LoVo (cell line): ENCODE measurements around the gene NMD3.
"Not testable (repeated sequence)": the region's sequence is repeated elsewhere in the genome, so short reads cannot be mapped to it uniquely, and the experiment has no call there.

Experiments
- DNase-seq: peaks from one replicate; pipeline ENCODE4 v3.0.0-alpha.2; 2016; ENCODE audit warnings: low spot score

The NMD3 gene

DNA sequence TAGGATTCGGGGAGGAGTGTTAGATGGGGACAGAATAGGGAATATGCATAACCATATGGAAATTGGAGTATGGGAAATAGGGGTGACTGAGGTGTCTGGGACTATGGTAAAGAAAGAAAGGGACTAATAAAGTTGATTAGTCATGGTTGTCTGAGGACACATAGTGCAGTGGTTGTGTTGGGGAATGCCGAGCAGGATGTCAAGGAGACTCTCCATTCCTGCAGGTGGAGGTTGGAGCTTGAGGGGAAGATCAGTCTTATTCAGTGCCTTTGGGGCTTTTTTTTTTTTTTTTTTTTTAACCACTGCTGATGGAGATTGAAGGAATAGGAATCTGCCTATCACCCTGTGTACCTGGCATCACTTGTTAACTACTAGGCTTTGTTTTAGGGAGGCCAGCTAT lies 10.8 kb downstream of the NMD3 start:
- no peak for DNase-seq

- no peak for DNase-seq
These were observed 12.4 kb downstream of the NMD3 start for GRCh38 chr3:161233557-161233956.

DNA sequence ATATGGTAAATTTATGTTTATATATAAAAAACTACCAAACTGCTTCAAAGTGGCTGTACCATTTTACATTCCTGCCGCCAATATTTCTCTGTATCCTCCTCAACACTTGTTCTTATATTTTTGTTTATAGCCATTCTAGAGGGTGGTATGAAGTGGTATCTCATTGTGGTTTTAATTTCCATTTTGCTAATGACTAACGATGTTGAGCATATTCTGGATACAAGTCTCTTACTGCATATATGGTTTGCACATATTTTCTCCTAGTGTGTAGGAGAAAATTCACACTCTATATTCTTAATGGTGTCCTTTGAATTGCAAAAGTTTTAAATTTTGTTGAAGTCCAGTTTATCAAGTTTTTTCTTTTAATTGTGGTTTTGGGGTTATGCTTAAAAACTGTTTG lies 15.1 kb downstream of the NMD3 start:
- DNase-seq, result no peak

DNA sequence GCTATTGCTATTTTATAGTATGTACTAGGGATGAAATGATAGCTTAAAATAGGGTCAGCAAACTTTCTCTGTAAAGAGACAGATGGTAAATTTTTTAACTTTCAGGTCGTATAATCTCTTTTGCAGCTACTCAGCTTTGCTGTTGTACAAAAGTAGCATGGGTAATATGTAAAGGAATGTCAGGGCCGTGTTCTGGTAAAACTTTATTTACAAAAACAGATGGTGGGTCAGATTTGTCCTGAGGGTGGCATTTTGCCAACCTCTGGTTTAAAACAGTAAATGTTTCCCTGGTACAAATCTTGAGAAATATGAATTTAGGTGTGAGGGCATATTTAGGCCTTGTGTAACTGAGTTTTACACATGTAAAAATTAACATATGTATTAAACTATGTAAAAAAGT lies 18.6 kb downstream of the NMD3 start:
- DNase-seq, result no peak

- no peak for DNase-seq
These were observed 23.4 kb downstream of the NMD3 start for GRCh38 chr3:161244538-161244937.

DNA sequence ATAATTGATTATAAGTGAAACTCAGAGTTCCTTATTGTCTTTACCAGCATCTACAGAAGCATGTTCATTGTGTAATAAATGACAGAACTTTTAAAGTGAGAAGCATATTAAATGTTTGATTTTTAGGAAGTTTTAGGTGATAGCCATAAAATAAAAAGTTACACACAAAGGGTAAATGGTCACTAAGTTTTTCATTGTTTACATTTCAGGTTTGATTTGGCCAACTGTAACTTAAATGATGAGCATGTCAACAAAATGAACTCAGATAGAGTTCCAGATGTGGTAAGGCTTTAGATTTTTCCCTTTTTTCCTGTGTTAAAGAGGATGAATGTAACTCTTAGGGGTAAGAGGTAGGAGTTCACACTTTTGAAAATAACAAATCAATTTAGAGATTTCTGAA lies 25.9 kb downstream of the NMD3 start:
- DNase-seq, result no peak

- no peak for DNase-seq
These were observed 29.0 kb downstream of the NMD3 start for GRCh38 chr3:161250116-161250515.

DNA sequence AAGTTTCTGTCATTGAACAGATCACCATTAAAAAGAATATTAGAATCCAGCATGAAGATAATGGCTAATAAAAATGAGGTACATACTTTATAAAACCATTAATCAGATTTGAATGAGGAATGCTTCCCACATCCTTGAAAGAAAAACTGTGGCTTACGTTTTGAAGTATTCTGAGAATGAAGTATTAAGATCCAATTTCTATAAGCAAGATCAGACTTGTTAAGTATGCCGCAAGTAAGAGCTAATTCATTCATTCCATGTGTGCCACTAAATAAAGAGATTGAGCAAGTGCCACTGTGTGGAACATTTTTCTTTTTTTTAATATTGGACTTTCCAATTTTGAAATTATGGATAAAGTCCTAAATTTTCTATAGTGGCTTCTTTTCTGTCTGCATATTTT lies 30.6 kb downstream of the NMD3 start:
- no peak for DNase-seq

- no peak for DNase-seq
These were observed 31.0 kb downstream of the NMD3 start for GRCh38 chr3:161252143-161252542.

GRCh38 chr3:161253711-161254110 lies 32.6 kb downstream of the NMD3 start:
- DNase-seq, result no peak

DNA sequence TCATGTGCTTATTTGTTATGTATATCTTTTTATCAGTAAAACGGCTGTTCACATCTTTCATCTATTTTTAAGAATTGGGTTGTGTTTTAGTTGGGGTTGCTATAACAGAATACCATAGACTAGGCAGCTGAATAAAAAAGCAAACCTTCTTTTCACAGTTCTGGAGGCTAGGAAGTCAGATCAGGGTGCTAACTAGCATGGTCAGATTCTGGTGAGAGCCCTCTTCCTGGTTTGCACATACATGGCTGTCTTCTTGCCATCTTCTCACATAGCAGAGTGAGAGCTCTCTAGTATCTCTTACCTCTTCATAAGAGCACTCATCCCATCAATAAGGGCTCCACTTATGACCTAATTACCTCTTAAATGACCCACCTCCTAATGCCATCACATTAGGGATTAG lies 33.8 kb downstream of the NMD3 start:
- DNase-seq, result no peak

GRCh38 chr3:161263057-161263456 lies 41.9 kb downstream of the NMD3 start:
- DNase-seq, result no peak

DNA sequence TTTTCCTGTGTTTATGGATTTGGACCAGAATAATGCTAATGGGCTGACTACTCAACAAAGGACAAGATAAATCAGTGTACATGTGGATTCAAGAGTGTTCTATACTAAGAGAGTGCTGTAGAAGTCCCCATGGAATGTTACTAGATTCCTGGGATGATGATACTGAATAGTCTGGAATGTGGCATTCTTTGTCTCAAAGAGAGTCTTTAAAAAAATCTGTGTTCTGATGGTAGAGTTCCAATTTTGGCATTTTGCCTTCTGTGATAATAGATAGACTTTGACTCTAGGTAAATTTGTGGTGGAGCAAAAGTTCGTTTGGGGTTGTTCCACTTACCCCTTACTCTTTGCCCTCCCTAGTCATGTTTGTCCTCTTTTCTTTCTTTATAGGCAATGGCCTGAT lies 43.7 kb downstream of the NMD3 start:
- no peak for DNase-seq

- DNase-seq, result no peak
These were observed 44.9 kb downstream of the NMD3 start for GRCh38 chr3:161265916-161266571.

DNA sequence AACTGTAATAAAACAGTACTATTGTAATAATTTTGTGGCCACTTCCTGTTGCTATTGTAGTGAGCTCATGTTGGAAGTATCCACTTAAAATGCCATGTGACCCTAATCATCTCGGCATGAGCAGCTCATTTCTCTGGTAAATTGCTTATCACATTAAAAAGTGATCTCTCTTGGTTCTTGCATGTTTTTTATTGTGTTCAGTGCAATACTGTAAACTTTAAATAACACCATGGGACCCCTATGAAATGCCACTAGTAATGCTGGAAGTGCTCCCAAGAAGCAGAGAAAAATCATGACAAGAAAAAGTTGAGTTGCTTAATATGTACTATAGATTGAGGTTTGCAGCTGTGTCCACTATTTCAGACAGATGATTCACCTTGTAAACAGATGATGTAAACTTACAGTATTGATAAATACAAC lies 45.6 kb downstream of the NMD3 start:
- DNase-seq, result peak; percentile 26

DNA sequence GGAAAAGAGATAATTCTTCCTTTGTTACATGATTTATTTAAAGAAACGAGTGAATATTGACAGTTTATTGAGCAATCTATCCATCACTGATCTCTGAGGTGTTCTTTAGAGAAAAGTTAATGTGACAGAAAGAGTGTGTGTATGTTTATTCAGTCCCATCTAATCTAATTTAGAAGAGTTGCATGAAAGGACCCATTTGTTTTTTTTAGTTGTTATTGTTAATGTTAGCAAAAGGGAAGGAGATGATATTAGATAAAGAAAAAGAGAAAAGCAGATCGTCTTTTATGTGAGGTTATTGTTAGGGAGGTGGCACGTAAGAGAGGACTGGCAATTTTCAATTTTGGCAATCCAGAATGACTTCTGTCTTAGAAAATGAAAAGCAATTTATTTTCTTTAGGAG lies 46.5 kb downstream of the NMD3 start:
- DNase-seq, result no peak

DNA sequence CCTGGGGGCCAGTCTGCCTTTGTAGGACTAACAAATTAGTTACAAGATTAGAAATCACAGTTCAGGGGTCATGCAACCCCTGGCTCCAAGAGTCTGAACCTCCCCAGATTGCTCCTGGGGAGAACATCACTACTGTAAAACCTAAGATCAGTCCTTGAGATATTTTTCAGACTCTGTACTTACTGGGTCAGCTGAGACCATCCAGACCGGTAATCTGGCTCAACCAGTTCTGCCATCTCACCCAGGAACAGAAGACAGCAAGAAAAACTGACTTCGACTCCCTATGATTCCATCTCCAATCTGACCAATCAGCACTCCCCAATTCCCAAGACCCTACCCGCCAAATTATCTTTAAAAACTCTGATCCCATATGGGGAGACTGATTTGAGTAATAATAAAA lies 47.5 kb downstream of the NMD3 start:
- DNase-seq, result no peak

GRCh38 chr3:161270991-161271390 lies 49.9 kb downstream of the NMD3 start:
- DNase-seq, result no peak

GRCh38 chr3:161271646-161272045 lies 50.5 kb downstream of the NMD3 start:
- DNase-seq, result no peak

GRCh38 chr3:161272524-161272923 lies 51.4 kb downstream of the NMD3 start:
- DNase-seq, result no peak

DNA sequence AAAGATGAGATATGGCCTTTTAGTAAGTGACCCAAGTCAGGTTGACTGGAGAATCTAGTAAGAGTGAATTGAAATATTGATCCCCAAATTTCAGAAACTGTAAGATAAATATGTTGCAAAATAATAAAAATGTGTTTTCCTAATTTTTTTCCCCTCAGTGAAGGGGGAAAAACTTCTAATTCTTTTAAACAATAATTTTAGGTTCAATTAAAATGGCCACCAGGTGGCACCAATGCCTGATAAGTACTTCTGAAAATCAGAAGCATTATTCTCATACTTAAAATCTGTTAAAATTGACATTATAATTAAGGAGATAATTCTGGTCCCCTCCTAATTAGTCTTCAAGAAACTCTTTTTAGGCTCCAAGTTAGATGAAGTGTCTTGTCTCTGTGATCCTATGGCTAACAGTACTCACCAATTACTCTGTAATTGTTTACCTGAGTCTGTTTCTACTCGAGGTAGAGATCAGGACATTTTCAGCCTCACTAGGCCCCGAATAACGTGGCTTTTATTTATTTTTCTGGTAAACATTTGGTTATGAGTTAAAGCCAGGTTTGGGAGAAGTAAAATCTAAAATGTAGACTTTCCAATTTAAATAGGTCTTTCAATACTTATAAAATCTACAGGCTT lies 52.6 kb downstream of the NMD3 start:
- peak; percentile 29 for DNase-seq

- DNase-seq, result peak; percentile 13
These were observed 53.7 kb downstream of the NMD3 start for GRCh38 chr3:161274691-161275298.

- DNase-seq, result peak; percentile 63
These were observed 54.8 kb downstream of the NMD3 start for GRCh38 chr3:161275919-161276318.

GRCh38 chr3:161282387-161282786 lies 61.3 kb downstream of the NMD3 start:
- not testable (repeated sequence) for DNase-seq
